Iris pigment epithelial cell (primary cell): ENCODE results near the gene SAG.

Experiments
- DNase-seq: peaks from one replicate; pipeline ENCODE4 v3.0.0-alpha.2; 2011; ENCODE audit warnings: low read depth

The SAG gene

GRCh38 chr2:233288663-233289062 lies 19.0 kb upstream of the SAG start:
- peak; percentile 26 for DNase-seq

- no peak for DNase-seq
Measured at GRCh38 chr2:233289648-233290047, 18.0 kb upstream of the SAG start.

- DNase-seq = no peak
Measured at GRCh38 chr2:233290051-233290845, 17.4 kb upstream of the SAG start.

- DNase-seq = no peak
Measured at GRCh38 chr2:233295891-233296290, 11.7 kb upstream of the SAG start.

- no peak for DNase-seq
Measured at GRCh38 chr2:233297076-233297475, 10.5 kb upstream of the SAG start.

GRCh38 chr2:233300401-233300800 lies 7.2 kb upstream of the SAG start:
- DNase-seq = peak; percentile 43

GRCh38 chr2:233301248-233301647 lies 6.4 kb upstream of the SAG start:
- DNase-seq = no peak

- no peak for DNase-seq
Measured at GRCh38 chr2:233301811-233302210, 5.8 kb upstream of the SAG start.

- no peak for DNase-seq
Measured at GRCh38 chr2:233303252-233303651, 4.4 kb upstream of the SAG start.

GRCh38 chr2:233311241-233311926 lies 3.8 kb downstream of the SAG start:
- DNase-seq = no peak

- no peak for DNase-seq
Measured at GRCh38 chr2:233312874-233313273, 5.3 kb downstream of the SAG start.

- no peak for DNase-seq
Measured at GRCh38 chr2:233314180-233314925, 6.7 kb downstream of the SAG start.

- no peak for DNase-seq
Measured at GRCh38 chr2:233317196-233317943, 9.8 kb downstream of the SAG start.

GRCh38 chr2:233319256-233319655 lies 11.6 kb downstream of the SAG start:
- DNase-seq = no peak

- no peak for DNase-seq
Measured at GRCh38 chr2:233320470-233320869, 12.9 kb downstream of the SAG start.

GRCh38 chr2:233321166-233321565 lies 13.6 kb downstream of the SAG start:
- no peak for DNase-seq

- no peak for DNase-seq
Measured at GRCh38 chr2:233323851-233324250, 16.2 kb downstream of the SAG start.

- no peak for DNase-seq
Measured at GRCh38 chr2:233325256-233325655, 17.6 kb downstream of the SAG start.

- DNase-seq = no peak
Measured at GRCh38 chr2:233325814-233326213, 18.2 kb downstream of the SAG start.

GRCh38 chr2:233326500-233326899 lies 18.9 kb downstream of the SAG start:
- no peak for DNase-seq

GRCh38 chr2:233328922-233329321 lies 21.3 kb downstream of the SAG start:
- no peak for DNase-seq

- DNase-seq = no peak
Measured at GRCh38 chr2:233329489-233330135, 22.0 kb downstream of the SAG start.
